Measurements from ENCODE around the gene GRK3.

- TF ChIP-seq MAX (IDR thresholded peaks at IDR 0.05) (no peak), CTCF (IDR thresholded peaks at IDR 0.05 in 2 of 3, conservative IDR thresholded peaks at IDR 0.05 in 1 of 3; ENCODE audit: borderline replicate concordance in 1 of 3, insufficient read depth in 1 of 3, low read depth in 2 of 3, low read length in 2 of 3) (no peak), JUND (IDR thresholded peaks at IDR 0.05) (no peak)
Observed at GRCh38 chr22:25518000-25518663, 46.3 kb upstream of the GRK3 start.
